Central memory CD8-positive, alpha-beta T cell (primary cell): ENCODE data around the gene LBR.
"Not testable (repeated sequence)": the region's sequence is repeated elsewhere in the genome, so short reads cannot be mapped to it uniquely, and the experiment has no call there.

ENCODE experiments used
- ATAC-seq: fragments of 150-1000 bp; cut with Tn5 transposase; replicated peaks from 2 replicates; pipeline ENCODE4 v1.10.0; 2022; ENCODE audit warnings: mild to moderate bottlenecking, moderate FRiP score, moderate number of reproducible peaks; ENCODE audit not compliant: poor library complexity, severe bottlenecking; ENCODE audit errors: extremely low read depth
- DNase-seq, 2 donors: peaks; one replicate each; pipeline ENCODE4 v3.0.0; 2021; ENCODE audit warnings: low spot score in 2 of 2
- H3K27ac Mint-ChIP-seq: one replicate; pipeline ENCODE4 v1.8.0; 2022; ENCODE audit warnings: low read depth, mild to moderate bottlenecking, moderate library complexity, mixed read lengths
- H3K27me3 Mint-ChIP-seq: one replicate; pipeline ENCODE4 v1.8.0; 2022; ENCODE audit warnings: mixed read lengths
- H3K36me3 Mint-ChIP-seq: one replicate; pipeline ENCODE4 v1.8.0; 2022; ENCODE audit warnings: mild to moderate bottlenecking, moderate library complexity, mixed read lengths; ENCODE audit not compliant: insufficient read depth
- H3K4me1 Mint-ChIP-seq: one replicate; pipeline ENCODE4 v1.8.0; 2022; ENCODE audit warnings: mixed read lengths
- H3K4me3 Mint-ChIP-seq: one replicate; pipeline ENCODE4 v1.8.0; 2022; ENCODE audit warnings: mild to moderate bottlenecking, moderate library complexity, mixed read lengths
- H3K9me3 Mint-ChIP-seq: one replicate; pipeline ENCODE4 v1.8.0; 2022; ENCODE audit warnings: mixed read lengths

LBR gene

GRCh38 chr1:225427235-225428067, at the start of gene LBR:
Gene LBR, minus strand, starts transcription at chr1:225428038. Its CDS starts 3,963 bp downstream, at chr1:225424075.
- Mint-ChIP-seq H3K27me3 (no peaks in the 10 kb centered on the region), H3K27ac (peak within 1 kb of the TSS; percentile 71), H3K4me1 (peaks cover 44% of the 10 kb centered on the region), H3K36me3 (peaks cover 22% of the 10 kb centered on the region), H3K9me3 (no peaks in the 10 kb centered on the region), H3K4me3 (peak within 1 kb of the TSS; percentile 80)
- no peak for DNase-seq
- peak; percentile 16 for ATAC-seq

DNA sequence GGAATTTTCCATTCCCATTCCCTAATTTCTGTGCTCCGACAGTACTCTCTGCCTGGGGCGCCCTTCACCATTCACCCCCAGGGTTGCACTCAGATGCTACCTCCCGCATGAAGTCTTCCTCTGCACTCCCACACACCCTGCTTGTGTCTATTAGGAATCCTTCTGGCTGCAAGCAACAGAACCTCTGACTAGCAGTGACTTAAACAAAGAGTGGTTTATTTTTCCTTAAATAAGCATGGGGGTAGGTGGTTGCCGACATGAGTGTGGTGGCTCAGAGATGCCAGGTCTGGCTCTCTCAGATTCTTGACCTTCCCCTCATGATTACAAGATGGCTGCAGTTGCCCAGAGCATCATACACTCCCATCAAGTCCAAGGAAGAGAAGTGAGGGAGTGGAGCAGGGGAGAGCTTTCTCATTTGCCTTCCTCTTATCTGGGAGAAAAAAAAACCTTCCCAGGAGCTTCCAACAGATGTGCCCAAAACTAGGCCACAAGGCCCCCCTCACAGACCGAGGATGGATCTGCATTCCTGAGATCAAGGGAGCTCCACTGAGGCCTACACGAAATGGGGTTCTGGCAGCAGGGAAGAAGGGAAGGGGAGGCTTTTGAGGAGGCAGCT, 49.6 kb upstream of the LBR start:
- Mint-ChIP-seq H3K27ac (peak overlapping the region; percentile 12), H3K4me1 (peaks cover 13% of the 10 kb centered on the region), H3K9me3 (no peaks in the 10 kb centered on the region), H3K4me3 (no peak overlapping the region), H3K36me3 (no peaks in the 10 kb centered on the region), H3K27me3 (peaks cover under 1% of the 10 kb centered on the region)
- DNase-seq (no peak), ATAC-seq (no peak)

GRCh38 chr1:225476538-225476988, 48.7 kb upstream of the LBR start:
- H3K4me1 Mint-ChIP-seq = peaks cover 13% of the 10 kb centered on the region
- no peaks in the 10 kb centered on the region for H3K36me3 Mint-ChIP-seq
- no peaks in the 10 kb centered on the region for H3K9me3 Mint-ChIP-seq
- ATAC-seq (no peak), DNase-seq (no peak)
- H3K4me3 Mint-ChIP-seq = no peak overlapping the region
- no peak overlapping the region for H3K27ac Mint-ChIP-seq
- H3K27me3 Mint-ChIP-seq = no peaks in the 10 kb centered on the region

DNA sequence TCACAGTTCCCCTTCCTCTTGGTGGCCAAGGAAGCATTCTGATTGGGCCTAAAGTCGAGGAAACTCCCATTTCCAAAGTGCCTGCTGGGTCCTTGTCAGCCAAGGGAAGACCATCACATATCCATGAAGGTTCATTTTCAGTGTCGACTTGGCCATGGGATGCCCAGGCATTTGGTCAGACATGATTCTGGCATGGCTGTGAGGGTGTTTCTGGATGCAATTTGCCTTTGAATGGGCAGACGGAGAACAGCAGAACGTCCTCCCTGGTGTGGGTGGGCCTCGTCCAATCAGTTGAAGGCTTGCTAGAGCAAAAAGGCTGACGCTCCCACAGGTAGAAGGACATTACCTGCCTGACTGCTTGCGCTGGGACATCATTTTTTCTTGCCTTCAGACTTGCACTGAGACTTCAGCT, 48.3 kb upstream of the LBR start:
- Mint-ChIP-seq H3K27me3 (no peaks in the 10 kb centered on the region), H3K9me3 (no peaks in the 10 kb centered on the region), H3K27ac (no peak overlapping the region), H3K4me1 (peaks cover 13% of the 10 kb centered on the region), H3K4me3 (no peak overlapping the region), H3K36me3 (no peaks in the 10 kb centered on the region)
- no peak for ATAC-seq
- DNase-seq = no peak

DNA sequence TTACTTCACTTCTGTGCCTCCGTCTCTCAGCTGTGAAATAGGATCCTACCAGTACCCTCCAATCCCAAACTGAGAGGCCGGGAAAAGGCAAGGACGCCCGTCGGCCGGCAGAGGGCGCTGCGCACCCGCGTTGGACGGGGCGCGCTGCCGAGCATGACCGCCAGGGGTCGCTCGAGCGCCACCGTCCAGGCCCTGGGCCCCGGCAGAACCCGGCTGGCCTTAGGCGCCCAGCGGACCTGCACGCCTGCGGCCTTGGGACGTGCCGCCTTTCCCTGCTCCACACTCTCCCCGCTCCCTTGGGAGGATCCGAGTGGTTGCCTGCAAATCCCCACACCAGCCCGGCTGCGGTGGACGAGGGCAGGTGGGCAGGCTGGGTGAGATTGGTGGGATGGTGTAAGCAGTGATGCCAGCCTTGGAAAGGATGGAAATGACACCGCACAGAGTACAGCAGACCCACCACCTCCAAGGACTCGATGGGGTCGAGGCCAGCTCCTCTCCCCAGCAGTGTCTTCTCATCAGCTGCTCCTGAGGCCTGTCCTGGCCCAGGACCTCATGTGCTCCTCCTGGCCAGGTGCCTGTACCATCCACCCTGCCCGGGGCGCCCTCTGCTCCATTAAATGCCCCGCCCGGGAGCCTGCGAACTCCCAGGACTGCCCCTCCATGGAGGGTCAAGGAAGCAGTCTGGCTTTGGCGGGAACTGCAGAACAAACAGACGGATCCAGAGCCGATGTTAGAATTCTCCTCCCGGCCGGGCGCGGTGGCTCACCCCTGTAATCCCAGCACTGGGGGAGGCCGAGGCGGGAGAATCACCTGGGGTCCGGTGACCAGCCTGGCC, 47.4 kb upstream of the LBR start:
- H3K4me3 Mint-ChIP-seq = no peak overlapping the region
- peaks cover 13% of the 10 kb centered on the region for H3K4me1 Mint-ChIP-seq
- H3K27me3 Mint-ChIP-seq = no peaks in the 10 kb centered on the region
- H3K36me3 Mint-ChIP-seq = no peaks in the 10 kb centered on the region
- ATAC-seq (peak; percentile 54), DNase-seq (peak; percentile 61 to 74)
- no peaks in the 10 kb centered on the region for H3K9me3 Mint-ChIP-seq
- no peak overlapping the region for H3K27ac Mint-ChIP-seq

GRCh38 chr1:225474439-225474985, 46.7 kb upstream of the LBR start:
- H3K4me1 Mint-ChIP-seq = peaks cover 13% of the 10 kb centered on the region
- no peaks in the 10 kb centered on the region for H3K36me3 Mint-ChIP-seq
- DNase-seq = no peak
- H3K27ac Mint-ChIP-seq = no peak overlapping the region
- no peaks in the 10 kb centered on the region for H3K27me3 Mint-ChIP-seq
- H3K9me3 Mint-ChIP-seq = no peaks in the 10 kb centered on the region
- no peak for ATAC-seq
- H3K4me3 Mint-ChIP-seq = no peak overlapping the region

DNA sequence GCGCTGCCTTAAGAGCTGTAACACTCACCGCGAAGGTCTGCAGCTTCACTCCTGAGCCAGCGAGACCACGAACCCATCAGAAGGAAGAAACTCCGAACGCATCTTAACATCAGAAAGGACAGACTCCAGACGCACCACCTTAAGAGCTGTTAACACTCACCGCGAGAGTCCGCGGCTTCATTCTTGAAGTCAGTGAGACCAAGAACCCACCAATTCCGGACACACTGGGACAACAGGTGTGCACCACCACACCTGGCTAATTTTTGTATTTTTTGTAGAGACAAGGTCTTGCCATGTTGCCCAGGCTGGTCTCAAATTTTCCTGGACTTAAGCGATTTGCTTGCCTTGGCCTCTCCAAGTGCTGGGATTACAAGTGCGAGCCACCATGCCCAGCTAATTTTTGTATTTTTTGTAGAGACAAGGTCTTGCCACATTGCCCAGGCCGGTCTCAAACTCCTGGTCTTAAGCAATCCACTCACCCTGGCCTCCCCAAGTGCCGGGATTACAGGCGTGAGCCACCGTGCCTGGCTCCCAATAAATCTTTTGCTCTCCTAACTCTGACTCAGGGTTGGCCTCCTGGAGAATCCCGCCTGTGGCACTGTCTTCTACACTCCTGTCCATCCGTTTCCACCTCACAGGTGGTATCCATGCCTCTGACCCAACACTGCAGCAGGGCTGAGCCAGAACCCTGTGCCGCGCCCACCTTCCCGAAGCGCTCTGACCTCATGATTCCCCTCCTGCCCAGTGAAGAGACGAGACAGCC, 46.0 kb upstream of the LBR start:
- H3K27ac Mint-ChIP-seq, H3K36me3 Mint-ChIP-seq, H3K9me3 Mint-ChIP-seq, DNase-seq, H3K27me3 Mint-ChIP-seq, ATAC-seq: not testable (repeated sequence)
- H3K4me3 Mint-ChIP-seq = peak overlapping the region; percentile 48
- peaks cover 17% of the 10 kb centered on the region for H3K4me1 Mint-ChIP-seq

DNA sequence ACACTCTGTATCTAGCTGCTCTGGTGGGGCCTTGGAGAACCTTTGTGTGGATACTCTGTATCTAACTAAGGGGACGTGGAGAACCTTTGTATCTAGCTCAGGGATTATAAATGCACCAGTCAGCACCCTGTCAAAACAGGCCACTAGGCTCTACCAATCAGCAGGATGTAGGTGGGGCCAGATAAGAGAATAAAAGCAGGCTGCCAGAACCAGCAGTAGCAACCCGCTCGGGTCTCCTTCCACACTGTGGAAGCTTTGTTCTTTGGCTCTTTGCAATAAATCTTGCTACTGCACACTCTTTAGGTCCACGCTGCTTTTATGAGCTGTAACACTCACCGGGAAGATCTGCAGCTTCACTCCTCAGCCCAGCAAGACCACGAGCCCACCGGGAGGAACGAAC, 45.4 kb upstream of the LBR start:
- not testable (repeated sequence) for H3K27ac Mint-ChIP-seq, DNase-seq, H3K27me3 Mint-ChIP-seq, H3K9me3 Mint-ChIP-seq, H3K36me3 Mint-ChIP-seq, ATAC-seq
- H3K4me3 Mint-ChIP-seq = peak overlapping the region; percentile 48
- peaks cover 21% of the 10 kb centered on the region for H3K4me1 Mint-ChIP-seq

DNA sequence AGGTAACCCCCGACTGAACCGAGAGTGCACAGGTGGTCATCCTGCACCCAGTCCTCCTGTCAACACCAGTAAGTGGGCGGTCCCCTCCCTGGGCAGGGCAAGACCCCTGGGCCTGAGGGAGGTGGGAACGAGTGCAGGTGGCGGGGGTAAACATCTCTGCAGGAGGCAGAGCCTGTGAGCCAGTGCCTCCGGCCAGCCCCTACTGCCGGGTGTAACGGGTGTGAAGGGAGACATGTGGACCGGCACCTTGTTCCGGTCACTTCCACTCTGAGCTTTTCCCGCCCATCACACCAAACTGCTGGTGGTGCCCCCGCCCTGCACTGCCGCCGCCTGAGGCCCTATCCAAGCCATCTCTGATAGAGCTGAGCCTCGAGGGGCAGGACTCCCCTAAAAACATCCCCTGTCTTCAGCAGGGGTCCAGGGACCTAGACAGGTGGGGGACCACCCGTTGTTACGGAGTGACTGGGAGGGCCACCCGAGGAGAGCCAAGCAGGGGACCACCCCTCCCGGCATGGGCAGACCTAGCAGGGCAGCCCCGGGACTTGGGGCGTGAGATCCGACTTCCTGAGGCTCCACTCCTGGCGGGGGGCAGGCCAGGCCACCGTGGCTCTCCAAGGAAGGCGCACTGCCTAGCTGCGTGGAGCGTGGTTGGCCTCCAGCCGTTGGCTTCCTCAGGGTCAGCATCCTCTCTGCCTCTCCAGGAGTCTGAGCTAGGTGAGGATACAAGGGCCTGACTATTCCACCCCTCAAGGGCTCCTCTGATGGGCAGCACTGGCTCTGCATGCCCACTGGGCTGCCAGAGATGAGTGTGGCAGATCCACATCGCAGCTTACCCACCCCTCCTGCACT, 43.8 kb upstream of the LBR start:
- no peaks in the 10 kb centered on the region for H3K27me3 Mint-ChIP-seq
- H3K4me3 Mint-ChIP-seq = no peak overlapping the region
- peaks cover 30% of the 10 kb centered on the region for H3K4me1 Mint-ChIP-seq
- no peak for DNase-seq
- H3K9me3 Mint-ChIP-seq = no peaks in the 10 kb centered on the region
- H3K36me3 Mint-ChIP-seq = peaks cover 11% of the 10 kb centered on the region
- H3K27ac Mint-ChIP-seq = peak overlapping the region; percentile 65
- no peak for ATAC-seq

GRCh38 chr1:225471109-225471452, 43.2 kb upstream of the LBR start:
- Mint-ChIP-seq H3K4me3 (no peak overlapping the region), H3K9me3 (no peaks in the 10 kb centered on the region), H3K27me3 (no peaks in the 10 kb centered on the region), H3K36me3 (peaks cover 11% of the 10 kb centered on the region), H3K27ac (peak overlapping the region; percentile 65), H3K4me1 (peaks cover 34% of the 10 kb centered on the region)
- ATAC-seq (no peak), DNase-seq (no peak)
